ENCODE measurements around the gene RPL35A. TPM values are rescaled to one million over a fixed set of nuclear protein-coding genes. Genes with fewer than 3 reads are reported as not detected.

Gene RPL35A
- total RNA-seq, 1 experiment from 2014 or later, result 1,563 TPM

- Mint-ChIP-seq H3K4me1 (peaks cover 8 to 11% of the 10 kb centered on the region in 2 experiments), H3K9me3 (no peaks in the 10 kb centered on the region), H3K27ac (no peak overlapping the region), H3K36me3 (ENCODE audit: insufficient read depth in 1 of 3, low read depth in 3 of 3) (no peaks in the 10 kb centered on the region), H3K4me3 (no peak overlapping the region), H3K27me3 (ENCODE audit: low read depth) (no peaks in the 10 kb centered on the region)
- Histone ChIP-seq H3K18ac (ENCODE audit: insufficient read length, low read depth, low read length) (no peak overlapping the region), H3K9me3 (ENCODE audit: control insufficient read depth, low read depth, low read length) (no peaks in the 10 kb centered on the region), H3K23ac (ENCODE audit: insufficient read length, low read depth, low read length) (no peak overlapping the region), H3K4me2 (ENCODE audit: insufficient read depth, insufficient read length, low read length) (no peak overlapping the region), H3K14ac (ENCODE audit: insufficient read depth, low read length) (no peak overlapping the region), H3K79me1 (ENCODE audit: insufficient read depth, low read depth, low read length, poor library complexity, severe bottlenecking) (no peaks in the 10 kb centered on the region), H4K8ac (replicated peaks; ENCODE audit: insufficient read length, low read depth, low read length) (no peak overlapping the region), H2BK120ac (ENCODE audit: low read depth, low read length, poor library complexity, severe bottlenecking) (no peak overlapping the region), H3K79me2 (ENCODE audit: insufficient read depth, low read length) (no peaks in the 10 kb centered on the region), H4K20me1 (ENCODE audit: control insufficient read depth, insufficient read depth, insufficient read length) (no peaks in the 10 kb centered on the region), H3K4me1 (ENCODE audit: insufficient read depth, low read length) (no peaks in the 10 kb centered on the region; the same call in 1 of the 2 replicates), H4K91ac (ENCODE audit: insufficient read length, low read depth, low read length) (no peak overlapping the region), H3K56ac (ENCODE audit: insufficient read length, low read depth, low read length) (no peak overlapping the region), H2BK12ac (ENCODE audit: insufficient read length, low read depth, low read length) (no peak overlapping the region), H2BK20ac (ENCODE audit: low read depth, low read length, poor library complexity, severe bottlenecking) (no peak overlapping the region), H3K27ac (ENCODE audit: insufficient read length, low read depth, low read length) (no peak overlapping the region), H3K23me2 (ENCODE audit: insufficient read length, low read depth, low read length, poor library complexity, severe bottlenecking) (no peaks in the 10 kb centered on the region), H3K27me3 (ENCODE audit: insufficient read depth, low read length) (no peaks in the 10 kb centered on the region), H2AFZ (ENCODE audit: low read length) (no peak overlapping the region), H3K9ac (ENCODE audit: extremely low read depth, insufficient read length, low read length) (no peak overlapping the region), H2AK5ac (ENCODE audit: insufficient read length, low read length) (no peak overlapping the region), H3T11ph (ENCODE audit: low read length) (no peak overlapping the region), H2BK15ac (ENCODE audit: low read depth, low read length) (no peak overlapping the region), H4K5ac (ENCODE audit: insufficient read length, low read depth, low read length) (no peak overlapping the region), H2BK5ac (ENCODE audit: insufficient read length, low read length) (no peak overlapping the region), H3K4ac (ENCODE audit: low read depth, low read length) (no peak overlapping the region)
- no peak for TF ChIP-seq CTCF (conservative IDR thresholded peaks at IDR 0.05)
- DNase-seq, result no peak
- WGBS (ENCODE audit: extremely low coverage, insufficient read length, low lambda C conversion rate), result no CpG with 5 or more reads among the region's 5 CpGs
Observed at GRCh38 chr3:197996855-197997254, 46.9 kb downstream of the RPL35A start.
